Subcutaneous abdominal adipose tissue (tissue), 5 donors: Measurements from ENCODE around the gene CCDC106.

Source experiments
- H3K27ac ChIP-seq: one replicate; pipeline ENCODE4 v1.7.0; 2013; ENCODE audit warnings: low read depth, mild to moderate bottlenecking, inconsistent platforms, low read length, moderate library complexity
- H3K27me3 ChIP-seq, 5 donors: one replicate each; pipeline ENCODE4 v1.7.0; 2013; ENCODE audit warnings: low read length in 5 of 5, inconsistent platforms in 1 of 5; ENCODE audit not compliant: control insufficient read depth in 5 of 5, insufficient read depth in 4 of 5
- H3K36me3 ChIP-seq, 5 donors: one replicate each; pipeline ENCODE4 v1.7.0; 2013; ENCODE audit warnings: low read length in 5 of 5; ENCODE audit not compliant: control insufficient read depth in 5 of 5, insufficient read depth in 5 of 5
- H3K4me1 ChIP-seq, 5 donors: one replicate each; pipeline ENCODE4 v1.7.0; 2013; ENCODE audit warnings: low read length in 5 of 5, mild to moderate bottlenecking in 3 of 5, moderate library complexity in 1 of 5; ENCODE audit not compliant: control insufficient read depth in 5 of 5, insufficient read depth in 5 of 5
- H3K4me3 ChIP-seq, 5 donors: one replicate each; pipeline ENCODE4 v1.7.0; 2013; ENCODE audit warnings: low read length in 5 of 5, low read depth in 1 of 5
- H3K9ac ChIP-seq, 5 donors: one replicate each; pipeline ENCODE4 v1.7.0; 2013; ENCODE audit warnings: low read length in 5 of 5, mild to moderate bottlenecking in 4 of 5, moderate library complexity in 3 of 5
- H3K9me3 ChIP-seq, 5 donors: one replicate each; pipeline ENCODE4 v1.7.0; 2013; ENCODE audit warnings: low read length in 5 of 5; ENCODE audit not compliant: control insufficient read depth in 5 of 5
- donor health status: healthy.
- donor health status: healthy.
- donor health status: healthy.
- donor health status: healthy.
- donor health status: healthy.

Gene CCDC106

GRCh38 chr19:55603581-55604292 is 44.3 kb upstream of the CCDC106 start:
- Histone ChIP-seq H3K27ac (no peak overlapping the region), H3K9me3 (no peaks in the 10 kb centered on the region), H3K27me3 (no peaks in the 10 kb centered on the region), H3K9ac (no peak overlapping the region), H3K36me3 (peaks cover 0 to 14% (median 2%) of the 10 kb centered on the region in 5 donors), H3K4me1 (peaks cover 5 to 36% (median 32%) of the 10 kb centered on the region in 5 donors), H3K4me3 (no peak overlapping the region)

GRCh38 chr19:55605207-55605636 is 42.8 kb upstream of the CCDC106 start:
- Histone ChIP-seq H3K4me1 (peaks cover 3 to 35% (median 31%) of the 10 kb centered on the region in 5 donors), H3K9ac (peak overlapping the region in 3 of 5 donors; percentile 68 to 97 (median 69)), H3K36me3 (peaks cover 0 to 25% (median 9%) of the 10 kb centered on the region in 5 donors), H3K9me3 (peaks cover 0 to 4% (median 0%) of the 10 kb centered on the region in 5 donors), H3K27ac (peak overlapping the region; percentile 88), H3K4me3 (peak overlapping the region; percentile 64 to 92 (median 86)), H3K27me3 (no peaks in the 10 kb centered on the region)

GRCh38 chr19:55605637-55606470 is 42.2 kb upstream of the CCDC106 start, which contains the start of gene ZNF865:
Gene ZNF865, plus strand, starts transcription at chr19:55605647. Its CDS starts 7,972 bp downstream, at chr19:55613619.
- Histone ChIP-seq H3K27ac (peak within 1 kb of the TSS; percentile 88), H3K4me1 (peaks cover 3 to 31% (median 28%) of the 10 kb centered on the region in 5 donors), H3K36me3 (peaks cover 0 to 29% (median 13%) of the 10 kb centered on the region in 5 donors), H3K4me3 (peak within 1 kb of the TSS; percentile 86 to 99 (median 90)), H3K27me3 (no peaks in the 10 kb centered on the region), H3K9me3 (peaks cover 0 to 4% (median 0%) of the 10 kb centered on the region in 5 donors), H3K9ac (peak within 1 kb of the TSS; percentile 63 to 97 (median 92))

GRCh38 chr19:55606471-55606787 is 41.6 kb upstream of the CCDC106 start:
- H3K9ac ChIP-seq: peak overlapping the region; percentile 42 to 96 (median 87)
- peak overlapping the region; percentile 86 to 99 (median 90) for H3K4me3 ChIP-seq
- peak overlapping the region; percentile 88 for H3K27ac ChIP-seq
- peaks cover 0 to 4% (median 0%) of the 10 kb centered on the region in 5 donors for H3K9me3 ChIP-seq
- H3K4me1 ChIP-seq: peaks cover 3 to 27% (median 23%) of the 10 kb centered on the region in 5 donors
- no peaks in the 10 kb centered on the region for H3K27me3 ChIP-seq
- peaks cover 0 to 29% (median 13%) of the 10 kb centered on the region in 5 donors for H3K36me3 ChIP-seq

- Histone ChIP-seq H3K9ac (peak overlapping the region in 3 of 5 donors; percentile 42 to 92 (median 45)), H3K4me1 (peaks cover 3 to 28% (median 24%) of the 10 kb centered on the region in 5 donors), H3K27me3 (no peaks in the 10 kb centered on the region), H3K4me3 (peak overlapping the region in 3 of 5 donors; percentile 90 to 99 (median 90)), H3K36me3 (peaks cover 0 to 29% (median 13%) of the 10 kb centered on the region in 5 donors), H3K27ac (no peak overlapping the region), H3K9me3 (peaks cover 0 to 4% (median 0%) of the 10 kb centered on the region in 5 donors)
Measured at GRCh38 chr19:55606817-55607216, 41.2 kb upstream of the CCDC106 start.

DNA sequence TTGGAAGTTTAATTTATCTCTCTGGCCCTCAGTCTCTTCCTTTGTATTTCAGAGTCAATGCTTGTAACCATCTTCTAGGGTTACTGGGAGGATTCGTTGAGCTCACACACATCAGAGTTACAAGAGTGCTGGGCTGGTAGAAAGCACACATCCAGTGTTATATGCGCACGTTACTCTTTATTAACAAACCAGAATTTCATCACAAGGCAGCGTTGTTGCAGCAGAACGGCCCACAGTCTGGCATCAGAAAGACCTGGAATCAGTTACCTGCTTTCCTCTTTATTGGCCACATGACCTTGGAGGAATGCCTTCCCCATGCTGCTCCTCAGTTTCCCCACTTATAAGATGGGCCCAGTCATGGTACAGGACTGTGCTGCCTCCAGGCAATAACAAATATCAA is 38.7 kb upstream of the CCDC106 start:
- Histone ChIP-seq H3K27me3 (no peaks in the 10 kb centered on the region), H3K9ac (no peak overlapping the region), H3K27ac (no peak overlapping the region), H3K9me3 (peaks cover 0 to 4% (median 0%) of the 10 kb centered on the region in 5 donors), H3K36me3 (peaks cover 0 to 25% (median 12%) of the 10 kb centered on the region in 5 donors), H3K4me1 (peaks cover 3 to 37% (median 28%) of the 10 kb centered on the region in 5 donors), H3K4me3 (no peak overlapping the region)

- H3K4me1 ChIP-seq: peaks cover 1 to 24% (median 14%) of the 10 kb centered on the region in 5 donors
- peak overlapping the region in 1 of 5 donors; percentile 41 for H3K9ac ChIP-seq
- H3K27me3 ChIP-seq: no peaks in the 10 kb centered on the region
- no peak overlapping the region for H3K4me3 ChIP-seq
- peaks cover 0 to 45% (median 27%) of the 10 kb centered on the region in 5 donors for H3K36me3 ChIP-seq
- H3K9me3 ChIP-seq: peaks cover 0 to 4% (median 0%) of the 10 kb centered on the region in 5 donors
- no peak overlapping the region for H3K27ac ChIP-seq
Measured at GRCh38 chr19:55611300-55611982, 36.6 kb upstream of the CCDC106 start.

DNA sequence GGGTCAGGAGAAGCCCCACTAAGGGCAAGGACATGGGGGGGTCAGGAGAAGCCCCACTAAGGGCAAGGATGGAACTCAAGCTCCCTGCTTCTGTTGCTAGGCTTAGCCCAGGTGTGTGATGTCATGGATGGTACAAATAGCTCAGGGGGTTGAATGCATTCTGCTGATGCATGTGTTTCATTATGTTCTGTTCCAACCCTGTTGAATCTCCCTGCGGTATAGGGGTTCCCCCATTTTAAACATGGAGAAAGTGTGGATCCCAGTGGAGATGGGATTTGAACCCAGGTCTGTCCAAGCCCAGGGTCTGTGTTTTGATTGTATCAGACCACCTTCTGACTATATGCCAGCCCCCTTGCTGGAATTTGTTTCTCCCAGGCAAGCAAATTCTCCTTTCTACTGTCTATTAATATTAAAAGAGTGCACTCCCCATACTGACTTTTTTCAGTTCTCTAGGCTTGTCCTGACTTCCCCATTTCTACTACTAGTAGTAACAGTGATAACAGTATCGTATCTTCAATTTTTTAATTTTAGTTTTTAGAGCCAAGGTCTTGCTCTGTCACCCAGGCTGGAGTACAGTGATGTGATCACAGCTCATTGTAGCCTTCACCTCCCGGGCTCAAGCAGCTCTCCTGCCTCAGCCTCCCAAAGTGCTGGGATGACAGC is 35.9 kb upstream of the CCDC106 start:
- H3K36me3 ChIP-seq: peaks cover 0 to 46% (median 32%) of the 10 kb centered on the region in 5 donors
- H3K9me3 ChIP-seq: peaks cover 0 to 4% (median 0%) of the 10 kb centered on the region in 5 donors
- no peak overlapping the region for H3K4me3 ChIP-seq
- no peaks in the 10 kb centered on the region for H3K27me3 ChIP-seq
- H3K9ac ChIP-seq: peak overlapping the region in 1 of 5 donors; percentile 24
- H3K4me1 ChIP-seq: peaks cover 0 to 17% (median 8%) of the 10 kb centered on the region in 5 donors
- H3K27ac ChIP-seq: no peak overlapping the region

GRCh38 chr19:55613396-55613795 is 34.6 kb upstream of the CCDC106 start:
- no peak overlapping the region for H3K9ac ChIP-seq
- no peak overlapping the region for H3K4me3 ChIP-seq
- H3K27me3 ChIP-seq: no peaks in the 10 kb centered on the region
- H3K9me3 ChIP-seq: peaks cover 0 to 4% (median 0%) of the 10 kb centered on the region in 5 donors
- H3K4me1 ChIP-seq: peaks cover 0 to 20% (median 7%) of the 10 kb centered on the region in 5 donors
- H3K27ac ChIP-seq: no peak overlapping the region
- H3K36me3 ChIP-seq: peaks cover 0 to 54% (median 39%) of the 10 kb centered on the region in 5 donors
